Mucosa of rectum (tissue), 2 donors: Measurements from ENCODE around the gene SGK2.

ENCODE experiments used
- H3K27ac ChIP-seq, 2 donors: one replicate each; pipeline ENCODE4 v1.7.0; 2013; ENCODE audit warnings: inconsistent platforms in 2 of 2, low read depth in 2 of 2, low read length in 2 of 2
- H3K27me3 ChIP-seq, 2 donors: one replicate each; pipeline ENCODE4 v1.7.0; 2013; ENCODE audit warnings: low read length in 2 of 2; ENCODE audit not compliant: control insufficient read depth in 2 of 2, insufficient read depth in 2 of 2
- H3K36me3 ChIP-seq, 2 donors: one replicate each; pipeline ENCODE4 v1.7.0; 2013; ENCODE audit warnings: low read length in 2 of 2; ENCODE audit not compliant: control insufficient read depth in 2 of 2, insufficient read depth in 2 of 2
- H3K4me1 ChIP-seq, 2 donors: one replicate each; pipeline ENCODE4 v1.7.0; 2013; ENCODE audit warnings: low read length in 2 of 2, mild to moderate bottlenecking in 1 of 2; ENCODE audit not compliant: control insufficient read depth in 2 of 2, insufficient read depth in 2 of 2
- H3K4me3 ChIP-seq, 2 donors: one replicate each; pipeline ENCODE4 v1.7.0; 2013; ENCODE audit warnings: low read length in 2 of 2
- H3K9ac ChIP-seq, 2 donors: one replicate each; pipeline ENCODE4 v1.7.0; 2013; ENCODE audit warnings: low read length in 2 of 2, low read depth in 1 of 2, mild to moderate bottlenecking in 1 of 2
- H3K9me3 ChIP-seq, 2 donors: one replicate each; pipeline ENCODE4 v1.7.0; 2013; ENCODE audit warnings: low read length in 2 of 2; ENCODE audit not compliant: control insufficient read depth in 2 of 2
- donor health status: healthy.
- donor health status: Normal muscosa, but diverticular disease.

SGK2 gene

DNA sequence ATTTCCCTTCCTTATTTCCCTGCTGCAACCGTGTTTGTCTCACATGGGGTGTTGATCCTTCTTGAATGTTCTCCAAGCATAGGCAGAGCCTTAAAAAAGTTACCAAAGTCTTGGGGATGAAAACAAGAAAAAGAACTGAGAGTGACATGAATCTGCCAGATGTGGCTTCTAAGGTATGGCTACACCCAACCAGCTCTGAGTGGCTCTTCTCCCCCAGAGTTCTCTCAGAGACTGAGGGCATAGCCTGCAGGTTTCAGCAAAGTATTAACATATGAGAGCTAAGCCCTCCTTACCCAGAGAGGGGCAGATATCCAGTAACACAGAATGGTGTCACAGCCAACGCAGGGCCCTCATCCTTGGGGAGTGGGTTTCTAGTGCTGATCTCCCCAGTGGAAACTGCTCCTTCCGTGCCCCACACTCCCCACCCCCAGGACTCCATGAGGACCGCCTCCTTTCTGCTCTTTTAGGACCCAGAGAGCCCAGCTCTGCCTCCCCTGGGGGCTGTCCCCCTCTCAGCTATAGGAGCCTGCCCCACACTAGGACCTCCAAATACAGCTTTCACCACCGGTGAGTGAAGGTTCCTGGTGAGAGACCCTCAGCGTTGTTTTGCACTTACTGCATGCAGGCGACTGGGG lies 23.3 kb upstream of the SGK2 start:
- H3K36me3 ChIP-seq: no peaks in the 10 kb centered on the region
- H3K4me1 ChIP-seq: peaks cover 0 to 3% of the 10 kb centered on the region in 2 donors
- H3K9ac ChIP-seq: no peak overlapping the region

DNA sequence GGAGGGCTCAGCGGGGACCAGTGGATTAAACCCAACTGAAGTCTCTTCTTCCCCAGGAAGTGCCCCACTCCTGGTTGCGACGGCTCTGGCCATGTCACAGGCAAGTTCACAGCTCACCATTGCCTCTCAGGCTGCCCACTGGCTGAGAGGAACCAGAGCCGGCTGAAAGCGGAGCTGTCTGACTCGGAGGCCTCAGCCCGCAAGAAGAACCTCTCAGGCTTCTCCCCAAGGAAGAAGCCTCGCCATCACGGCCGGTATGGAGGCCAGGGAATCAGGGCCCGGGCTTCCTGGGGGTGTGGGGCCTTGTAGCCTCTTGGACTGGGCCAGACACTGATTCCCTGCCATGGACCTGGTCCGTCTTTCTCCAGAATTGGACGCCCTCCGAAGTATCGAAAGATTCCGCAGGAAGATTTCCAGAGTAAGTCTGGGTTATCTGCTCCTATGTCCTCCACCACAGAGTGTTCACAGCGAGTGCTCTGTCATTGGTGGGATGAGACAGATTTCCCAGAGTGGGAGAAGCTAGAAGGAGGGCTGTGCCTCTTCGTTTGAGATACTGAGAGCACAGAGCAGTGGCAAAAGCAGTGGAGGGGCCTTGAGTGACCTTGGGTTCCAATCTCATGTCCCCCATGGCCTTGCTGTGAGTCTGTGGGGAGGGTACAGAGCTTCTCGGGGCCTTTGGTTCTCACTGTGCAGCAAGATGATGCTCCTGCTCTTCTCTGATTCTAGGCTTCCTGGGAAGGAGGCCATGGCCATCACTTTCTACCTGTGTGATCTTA lies 22.6 kb upstream of the SGK2 start:
- Histone ChIP-seq H3K4me1 (peaks cover 0 to 10% of the 10 kb centered on the region in 2 donors), H3K4me3 (no peak overlapping the region), H3K36me3 (no peaks in the 10 kb centered on the region), H3K27me3 (no peaks in the 10 kb centered on the region), H3K27ac (no peak overlapping the region), H3K9ac (no peak overlapping the region), H3K9me3 (no peaks in the 10 kb centered on the region)

More for the DNA sequence above, 23.3 kb upstream of the SGK2 start:
- Histone ChIP-seq H3K9me3 (no peaks in the 10 kb centered on the region), H3K27me3 (no peaks in the 10 kb centered on the region), H3K4me3 (no peak overlapping the region), H3K27ac (no peak overlapping the region)

DNA sequence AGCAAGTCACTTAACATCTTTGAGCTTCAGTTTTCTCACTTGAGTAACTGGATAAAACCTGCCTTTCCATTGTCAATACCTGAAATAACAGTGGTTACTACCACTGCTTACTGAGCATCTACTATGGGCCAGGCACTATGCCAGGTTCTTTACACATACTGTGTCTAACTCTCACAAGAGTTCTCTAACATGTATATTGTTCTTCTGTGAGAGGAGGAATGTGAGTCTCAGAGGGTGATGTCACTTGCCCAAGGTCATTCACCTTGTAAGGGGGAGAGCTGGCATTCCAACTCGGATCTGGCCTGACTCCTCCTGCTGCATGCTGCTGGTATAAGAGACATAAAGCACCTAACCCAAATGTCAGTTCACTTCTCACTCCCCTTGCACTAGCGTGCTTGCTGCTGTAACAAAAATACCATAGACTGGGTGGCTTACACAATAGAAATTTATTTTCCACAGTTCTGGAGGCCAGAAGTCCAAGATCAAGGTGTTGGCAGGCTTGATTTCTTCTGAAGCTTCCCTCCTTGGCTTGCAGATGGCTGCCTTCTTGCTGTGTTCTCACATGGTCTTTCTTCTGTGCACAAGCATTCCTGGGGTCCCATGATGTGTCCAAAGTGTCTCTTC lies 21.9 kb upstream of the SGK2 start:
- Histone ChIP-seq H3K4me1 (peaks cover 0 to 15% of the 10 kb centered on the region in 2 donors), H3K9me3 (no peaks in the 10 kb centered on the region), H3K36me3 (no peaks in the 10 kb centered on the region), H3K9ac (no peak overlapping the region), H3K27me3 (no peaks in the 10 kb centered on the region), H3K27ac (no peak overlapping the region), H3K4me3 (no peak overlapping the region)

DNA sequence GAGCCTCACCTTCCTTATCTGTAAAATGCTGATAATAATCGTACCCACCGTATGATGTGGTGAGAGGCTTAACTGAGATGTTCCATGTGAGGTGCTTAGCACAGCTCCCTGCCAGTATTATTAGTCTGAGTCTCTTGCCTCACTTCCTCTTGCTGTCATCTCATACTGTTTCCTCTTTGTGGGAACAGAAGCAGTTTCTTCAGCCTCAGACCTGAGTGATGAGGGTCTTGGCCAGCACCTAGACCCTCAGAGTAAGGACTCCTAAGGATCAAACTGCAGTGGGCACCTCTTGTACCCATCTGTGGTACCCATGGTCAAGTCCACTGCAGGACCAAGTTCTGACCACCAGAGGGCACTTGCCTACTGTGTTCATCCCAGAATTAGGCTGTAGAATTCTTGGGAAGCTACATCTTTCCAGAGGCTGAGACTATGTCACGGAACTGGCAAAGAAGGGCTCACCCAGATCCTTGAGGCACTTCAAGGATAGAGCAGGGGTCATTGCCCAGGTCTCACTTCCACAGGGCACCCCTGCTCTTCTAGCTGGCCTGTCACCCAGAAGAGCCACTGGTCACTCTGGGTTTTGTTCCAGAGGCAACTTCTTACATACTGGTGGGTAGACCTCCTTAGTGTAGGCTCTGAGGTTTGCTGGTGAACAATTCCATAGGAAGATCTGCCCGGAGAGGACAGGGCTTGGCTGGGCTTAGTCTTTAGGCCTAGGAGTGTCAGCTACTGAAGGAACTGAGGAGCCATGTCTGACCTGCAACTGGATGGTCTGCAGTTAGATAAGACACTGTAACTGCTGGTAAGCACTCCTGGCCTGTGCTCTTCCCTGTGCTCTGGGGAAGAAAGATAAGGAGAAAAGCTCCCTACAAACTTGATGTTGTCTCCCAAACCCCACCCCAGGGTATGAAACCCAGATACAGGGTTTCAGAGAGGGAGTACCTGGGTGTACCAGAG lies 20.6 kb upstream of the SGK2 start:
- Histone ChIP-seq H3K9me3 (no peaks in the 10 kb centered on the region), H3K36me3 (no peaks in the 10 kb centered on the region), H3K4me3 (no peak overlapping the region), H3K27ac (no peak overlapping the region), H3K9ac (no peak overlapping the region), H3K4me1 (peaks cover 0 to 17% of the 10 kb centered on the region in 2 donors), H3K27me3 (no peaks in the 10 kb centered on the region)

DNA sequence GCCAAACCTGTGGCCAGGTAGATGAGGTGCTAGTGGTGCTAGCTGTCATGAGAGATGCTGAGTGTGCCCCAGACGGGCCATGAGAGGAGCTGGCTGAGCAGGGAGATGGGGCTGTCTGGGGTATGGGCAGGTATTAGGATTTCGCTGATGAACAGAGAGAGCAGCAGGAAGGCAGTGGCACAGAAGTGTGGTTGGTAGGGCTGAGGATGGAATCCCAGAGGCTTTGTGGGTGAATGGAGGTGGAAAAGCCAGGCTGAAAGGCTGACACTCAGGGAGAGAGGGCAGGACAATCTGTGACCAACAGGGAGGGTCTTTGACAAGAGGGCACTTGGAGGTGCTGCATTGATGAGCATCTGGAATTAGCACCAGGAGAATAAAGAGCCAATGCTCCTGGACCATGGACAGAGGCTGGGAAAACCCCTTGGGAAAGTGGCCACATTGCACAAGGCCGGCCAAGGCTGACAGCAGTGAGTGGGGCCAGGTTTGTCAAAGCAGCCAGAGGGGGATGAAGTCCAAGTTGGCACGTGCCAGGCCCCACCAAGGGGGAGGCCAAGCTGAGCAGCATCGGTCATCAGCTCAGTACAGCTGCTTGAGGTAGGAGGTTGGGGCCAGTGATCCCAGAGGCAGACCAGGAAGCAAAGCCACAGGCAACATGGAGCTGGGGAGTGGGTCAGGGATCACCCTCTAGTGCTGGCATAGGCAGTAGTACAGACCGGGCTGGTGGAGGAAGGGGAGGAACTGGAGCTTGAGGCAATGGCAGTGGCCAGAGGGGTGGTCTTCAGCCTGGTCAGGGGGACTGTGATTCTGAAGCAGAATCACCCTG lies 19.7 kb upstream of the SGK2 start:
- Histone ChIP-seq H3K4me3 (no peak overlapping the region), H3K4me1 (peaks cover 0 to 17% of the 10 kb centered on the region in 2 donors), H3K9ac (no peak overlapping the region), H3K36me3 (peaks cover 0 to 2% of the 10 kb centered on the region in 2 donors), H3K27me3 (no peaks in the 10 kb centered on the region), H3K27ac (no peak overlapping the region), H3K9me3 (no peaks in the 10 kb centered on the region)

DNA sequence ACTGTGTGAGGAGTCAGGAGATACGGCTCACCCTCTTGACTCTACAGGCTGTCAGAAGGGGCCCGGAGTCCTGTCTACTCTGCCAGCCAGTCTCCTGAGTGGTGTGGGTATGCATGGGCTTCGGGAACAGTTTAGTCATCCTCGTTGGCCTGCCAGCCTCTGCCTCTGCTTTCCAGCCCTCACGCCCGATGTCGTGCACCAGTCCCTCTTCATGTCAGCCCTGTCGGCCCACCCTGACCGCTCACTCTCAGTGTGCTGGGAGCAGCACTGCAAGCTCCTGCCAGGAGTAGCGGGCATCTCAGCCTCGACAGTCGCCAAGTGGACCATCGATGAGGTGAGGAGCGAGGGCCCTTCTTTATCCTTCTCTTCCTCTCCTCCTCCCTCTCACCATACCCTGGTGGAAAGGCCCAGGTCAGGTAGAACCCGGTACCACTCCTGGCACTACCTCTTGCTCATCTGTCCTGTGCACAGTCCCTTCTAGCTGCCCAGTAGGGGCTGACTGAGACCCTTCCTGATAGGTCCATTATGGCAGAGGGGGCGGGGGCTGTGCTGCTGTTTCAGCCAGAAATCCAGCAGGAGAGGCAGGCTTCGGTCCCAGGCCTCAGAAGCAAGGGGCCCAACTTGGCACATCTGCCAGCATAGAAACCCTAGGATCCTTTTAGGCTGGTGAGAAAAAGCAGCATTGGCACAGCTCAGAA lies 18.7 kb upstream of the SGK2 start:
- H3K9me3 ChIP-seq: no peaks in the 10 kb centered on the region
- peak overlapping the region; percentile 11 to 51 for H3K27ac ChIP-seq
- H3K36me3 ChIP-seq: peaks cover 0 to 2% of the 10 kb centered on the region in 2 donors
- H3K4me3 ChIP-seq: no peak overlapping the region
- no peaks in the 10 kb centered on the region for H3K27me3 ChIP-seq
- H3K9ac ChIP-seq: no peak overlapping the region
- H3K4me1 ChIP-seq: peaks cover 0 to 17% of the 10 kb centered on the region in 2 donors

DNA sequence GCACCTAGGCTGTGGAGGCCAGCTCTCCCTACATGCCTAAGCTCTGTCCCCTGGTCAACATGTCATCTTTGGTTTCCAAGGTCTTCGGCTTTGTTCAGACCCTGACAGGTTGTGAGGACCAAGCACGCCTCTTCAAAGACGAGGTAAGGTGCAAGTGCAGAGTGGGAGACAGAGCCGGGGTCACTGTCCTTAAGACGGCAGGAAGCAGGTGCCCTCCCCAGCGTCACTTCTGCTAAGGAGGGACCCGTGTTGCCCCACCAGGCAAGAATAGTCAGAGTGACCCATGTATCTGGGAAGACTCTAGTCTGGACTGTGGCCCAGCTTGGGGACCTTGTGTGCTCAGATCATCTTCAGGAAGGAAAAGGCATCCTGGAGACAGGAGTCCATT lies 18.2 kb upstream of the SGK2 start:
- H3K27ac ChIP-seq: peak overlapping the region; percentile 11 to 51
- H3K9ac ChIP-seq: peak overlapping the region in 1 of 2 donors; percentile 11
- H3K36me3 ChIP-seq: peaks cover 0 to 2% of the 10 kb centered on the region in 2 donors
- no peaks in the 10 kb centered on the region for H3K9me3 ChIP-seq
- no peaks in the 10 kb centered on the region for H3K27me3 ChIP-seq
- H3K4me3 ChIP-seq: no peak overlapping the region
- peaks cover 0 to 17% of the 10 kb centered on the region in 2 donors for H3K4me1 ChIP-seq

DNA sequence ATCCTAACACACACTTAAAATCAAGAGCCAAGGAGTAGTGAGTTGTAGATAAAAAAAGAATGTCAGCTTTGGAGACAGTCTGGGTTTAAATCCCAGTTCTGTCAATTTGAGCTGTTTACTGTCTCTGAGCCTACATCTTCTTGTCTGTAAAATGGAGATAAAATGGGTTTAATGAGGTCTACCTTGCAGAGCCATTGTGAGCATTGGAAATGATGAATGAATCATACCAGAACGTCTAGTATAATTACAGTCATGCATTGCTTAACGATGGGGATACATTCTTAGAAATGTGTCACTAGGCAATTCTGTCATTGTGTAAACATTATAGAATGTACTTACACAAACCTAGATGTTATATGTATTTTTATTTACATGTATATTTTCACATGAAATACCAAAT lies 17.6 kb upstream of the SGK2 start:
- Histone ChIP-seq H3K36me3 (peaks cover 0 to 2% of the 10 kb centered on the region in 2 donors), H3K27me3 (no peaks in the 10 kb centered on the region), H3K9ac (peak overlapping the region in 1 of 2 donors; percentile 11), H3K4me3 (no peak overlapping the region), H3K4me1 (peaks cover 0 to 17% of the 10 kb centered on the region in 2 donors), H3K27ac (peak overlapping the region; percentile 11 to 56), H3K9me3 (no peaks in the 10 kb centered on the region)

DNA sequence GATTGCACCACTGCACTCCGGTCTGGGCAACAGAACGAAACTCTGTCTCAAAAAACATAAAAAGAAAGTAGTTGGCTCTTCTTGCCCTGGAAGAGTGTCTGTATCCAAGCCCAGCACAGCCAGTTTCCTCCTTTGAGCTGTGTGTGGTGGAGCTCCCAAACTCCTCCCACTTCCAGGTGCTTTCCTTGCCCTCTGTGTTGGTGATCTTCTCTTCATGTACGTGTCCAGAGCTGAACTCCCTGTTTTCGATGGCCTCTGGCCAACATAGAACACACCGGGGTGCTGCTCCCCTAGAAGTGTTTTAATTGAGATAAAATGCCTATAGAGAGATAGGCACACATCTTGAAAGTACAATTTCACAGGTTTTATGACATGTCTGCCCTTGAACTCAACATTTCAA lies 16.7 kb upstream of the SGK2 start:
- Histone ChIP-seq H3K4me1 (peaks cover 0 to 17% of the 10 kb centered on the region in 2 donors), H3K9me3 (no peaks in the 10 kb centered on the region), H3K36me3 (peaks cover 0 to 2% of the 10 kb centered on the region in 2 donors), H3K9ac (no peak overlapping the region), H3K4me3 (no peak overlapping the region), H3K27me3 (no peaks in the 10 kb centered on the region), H3K27ac (peak overlapping the region; percentile 46 to 56)
